Ascending aorta (tissue), 2 donors: ENCODE data around the gene PPP1R1C. TPM values are rescaled to one million over a fixed set of nuclear protein-coding genes. Genes with fewer than 3 reads are reported as not detected.

Experiments used
- DNase-seq, 2 donors: peaks; one replicate each; pipeline ENCODE4 v3.0.0-alpha.2; 2019; ENCODE audit warnings: low spot score in 2 of 2
- H3K27ac ChIP-seq, 2 donors: fragments of 200-600 bp; sonication (generic); one replicate each; pipeline ENCODE4 v1.5.1; 2016 to 2017; ENCODE audit warnings: mild to moderate bottlenecking in 1 of 2
- H3K27me3 ChIP-seq: fragments of 200-600 bp; sonication (generic); one replicate; pipeline ENCODE4 v1.5.1; 2017
- H3K36me3 ChIP-seq, 2 donors: fragments of 200-600 bp; sonication (generic); one replicate each; pipeline ENCODE4 v1.5.1; 2016
- H3K4me1 ChIP-seq, 2 donors: fragments of 200-600 bp; sonication (generic); one replicate each; pipeline ENCODE4 v1.5.1; 2016 to 2017; ENCODE audit warnings: mild to moderate bottlenecking in 1 of 2
- H3K4me3 ChIP-seq, 2 donors: fragments of 200-600 bp; sonication (generic); one replicate each; pipeline ENCODE4 v1.5.1; 2016 to 2017; ENCODE audit warnings: mild to moderate bottlenecking in 1 of 2
- H3K9me3 ChIP-seq, 2 donors: fragments of 200-600 bp; sonication (generic); one replicate each; pipeline ENCODE4 v1.5.1; 2016
- intact Hi-C: fragments of 100-400 bp; cut with DNase I; formaldehyde crosslinking; loops from one replicate; pipeline ENCODE4 v1.15.1; 2023
- total RNA-seq: library from RNA; depleted of rRNA; stranded (reverse); fragments of >200 nt; gene quantifications from one replicate; pipeline ENCODE4 v1.1.0, GENCODE V29; 2016
- TF ChIP-seq, protein P1 (sequence below), 3 experiments: fragments of 200-600 bp in 2 of 3; fragments of 450-650 bp in 1 of 3; sonication (generic) in 2 of 3; IDR thresholded peaks; one replicate each; pipeline ENCODE4 v1.5.1; 2016 to 2019; ENCODE audit warnings: antibody characterized with exemption in 3 of 3, mild to moderate bottlenecking in 1 of 3, moderate library complexity in 1 of 3

PPP1R1C gene
- total RNA-seq, 1 donor from 2014 or later, result not detected

GRCh38 chr2:181946444-181947127 is 39.1 kb upstream of the PPP1R1C start:
- Histone ChIP-seq H3K27me3 (no peaks in the 10 kb centered on the region), H3K4me3 (no peak overlapping the region), H3K4me1 (peaks cover 0 to 5% of the 10 kb centered on the region in 2 donors), H3K9me3 (no peaks in the 10 kb centered on the region), H3K36me3 (no peaks in the 10 kb centered on the region), H3K27ac (no peak overlapping the region)
- intact Hi-C loops, result no loop called here
- no peak for DNase-seq
- TF ChIP-seq, protein P1, sequence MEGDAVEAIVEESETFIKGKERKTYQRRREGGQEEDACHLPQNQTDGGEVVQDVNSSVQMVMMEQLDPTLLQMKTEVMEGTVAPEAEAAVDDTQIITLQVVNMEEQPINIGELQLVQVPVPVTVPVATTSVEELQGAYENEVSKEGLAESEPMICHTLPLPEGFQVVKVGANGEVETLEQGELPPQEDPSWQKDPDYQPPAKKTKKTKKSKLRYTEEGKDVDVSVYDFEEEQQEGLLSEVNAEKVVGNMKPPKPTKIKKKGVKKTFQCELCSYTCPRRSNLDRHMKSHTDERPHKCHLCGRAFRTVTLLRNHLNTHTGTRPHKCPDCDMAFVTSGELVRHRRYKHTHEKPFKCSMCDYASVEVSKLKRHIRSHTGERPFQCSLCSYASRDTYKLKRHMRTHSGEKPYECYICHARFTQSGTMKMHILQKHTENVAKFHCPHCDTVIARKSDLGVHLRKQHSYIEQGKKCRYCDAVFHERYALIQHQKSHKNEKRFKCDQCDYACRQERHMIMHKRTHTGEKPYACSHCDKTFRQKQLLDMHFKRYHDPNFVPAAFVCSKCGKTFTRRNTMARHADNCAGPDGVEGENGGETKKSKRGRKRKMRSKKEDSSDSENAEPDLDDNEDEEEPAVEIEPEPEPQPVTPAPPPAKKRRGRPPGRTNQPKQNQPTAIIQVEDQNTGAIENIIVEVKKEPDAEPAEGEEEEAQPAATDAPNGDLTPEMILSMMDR (IDR thresholded peaks at IDR 0.05), result no peak

DNA sequence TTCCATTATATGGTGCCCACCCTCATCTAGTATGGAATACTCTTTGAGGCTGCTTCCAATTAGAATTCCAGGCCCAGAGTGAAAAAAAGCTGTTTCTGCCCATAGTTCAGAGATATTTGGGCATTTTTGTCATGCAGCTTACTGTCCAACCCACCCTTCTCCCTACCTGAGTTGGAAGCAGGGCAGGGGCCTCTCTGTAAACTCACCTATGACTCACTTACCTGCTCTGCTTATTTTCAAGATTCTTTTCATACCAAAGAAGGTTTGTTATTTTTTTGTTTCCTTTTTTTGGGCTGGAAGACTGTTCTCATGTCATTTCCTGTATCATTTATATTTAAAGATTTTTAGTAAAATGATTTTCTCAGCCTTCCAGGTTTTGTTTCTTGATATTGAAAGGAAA is 38.4 kb upstream of the PPP1R1C start:
- H3K36me3 ChIP-seq, result no peaks in the 10 kb centered on the region
- peaks cover 0 to 5% of the 10 kb centered on the region in 2 donors for H3K4me1 ChIP-seq
- H3K27me3 ChIP-seq, result no peaks in the 10 kb centered on the region
- H3K9me3 ChIP-seq, result no peaks in the 10 kb centered on the region
- no peak overlapping the region for H3K27ac ChIP-seq
- TF ChIP-seq, protein P1 (IDR thresholded peaks at IDR 0.05), result no peak
- DNase-seq, result no peak
- intact Hi-C loops, result no loop called here
- no peak overlapping the region for H3K4me3 ChIP-seq

DNA sequence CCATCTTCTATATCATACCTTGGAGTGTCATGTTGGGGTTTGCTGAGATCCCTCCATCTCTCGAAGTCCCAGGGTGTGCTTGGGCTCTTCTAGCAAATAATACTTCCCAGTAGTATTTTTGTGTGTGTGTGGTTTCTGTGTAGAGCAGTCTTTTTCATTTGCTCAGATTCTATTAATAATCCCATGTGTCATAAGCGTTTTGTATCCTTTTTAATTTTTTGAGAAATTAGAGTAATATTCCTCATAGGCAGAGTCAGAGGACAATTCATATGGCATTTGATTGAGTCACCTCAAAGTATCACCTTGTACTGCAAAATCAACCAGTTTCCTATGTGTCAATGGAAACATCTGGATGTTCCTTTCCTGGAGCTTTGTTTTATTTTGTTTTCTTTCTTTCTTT is 37.4 kb upstream of the PPP1R1C start:
- Histone ChIP-seq H3K4me3 (no peak overlapping the region), H3K36me3 (no peaks in the 10 kb centered on the region), H3K4me1 (peaks cover 0 to 5% of the 10 kb centered on the region in 2 donors), H3K9me3 (no peaks in the 10 kb centered on the region), H3K27me3 (no peaks in the 10 kb centered on the region), H3K27ac (no peak overlapping the region)
- TF ChIP-seq, protein P1 (IDR thresholded peaks at IDR 0.05), result no peak
- DNase-seq, result no peak
- intact Hi-C loops, result no loop called here

- Histone ChIP-seq H3K27me3 (no peaks in the 10 kb centered on the region), H3K9me3 (no peaks in the 10 kb centered on the region), H3K36me3 (no peaks in the 10 kb centered on the region), H3K4me3 (no peak overlapping the region), H3K27ac (no peak overlapping the region), H3K4me1 (peaks cover 0 to 5% of the 10 kb centered on the region in 2 donors)
- TF ChIP-seq, protein P1 (IDR thresholded peaks at IDR 0.05), result no peak
- DNase-seq, result no peak
- intact Hi-C loops, result no loop called here
Measured at GRCh38 chr2:181949047-181949446, 36.6 kb upstream of the PPP1R1C start.

DNA sequence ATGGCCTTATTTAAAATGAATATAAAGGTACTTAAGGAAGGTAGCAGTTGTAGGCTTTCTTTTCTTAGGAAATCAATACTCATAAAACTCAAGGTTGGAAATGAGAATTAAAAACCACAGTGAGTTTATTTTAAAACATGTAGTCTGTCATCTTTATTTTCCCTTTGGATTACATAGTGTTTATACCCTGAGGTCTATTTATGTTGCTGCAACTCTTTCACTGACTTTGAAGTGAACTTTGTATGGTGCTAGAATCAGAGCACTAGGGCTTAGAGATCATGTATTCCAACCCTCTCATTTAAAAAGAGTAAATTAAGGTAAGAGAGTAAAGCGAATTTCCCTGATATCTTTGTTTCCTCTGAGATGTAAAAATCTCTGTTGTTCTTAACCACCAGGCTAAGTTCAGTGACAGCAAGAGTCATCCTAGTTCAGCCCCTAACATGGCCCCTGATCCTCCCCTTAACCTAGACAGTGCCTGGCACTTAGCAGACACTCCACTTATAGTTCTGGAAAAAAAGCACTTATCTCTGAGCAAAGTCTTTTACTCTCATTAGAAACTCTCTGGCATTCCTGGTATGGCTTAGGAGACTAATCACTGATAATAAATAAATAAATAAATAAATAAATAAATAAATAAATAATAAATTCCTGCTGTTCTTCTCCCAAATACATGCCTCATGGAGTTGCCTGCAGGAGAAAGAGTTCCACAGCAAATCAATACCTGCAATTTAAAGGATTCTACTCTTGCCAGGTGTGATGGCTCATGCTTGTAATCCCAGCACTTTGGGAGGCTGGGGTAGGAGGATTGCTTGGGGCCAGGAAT is 33.0 kb upstream of the PPP1R1C start:
- intact Hi-C loops, result no loop called here
- Histone ChIP-seq H3K36me3 (no peaks in the 10 kb centered on the region), H3K4me3 (no peak overlapping the region), H3K4me1 (peaks cover 0 to 5% of the 10 kb centered on the region in 2 donors), H3K9me3 (no peaks in the 10 kb centered on the region), H3K27ac (no peak overlapping the region), H3K27me3 (no peaks in the 10 kb centered on the region)
- TF ChIP-seq, protein P1 (IDR thresholded peaks at IDR 0.05), result no peak
- no peak for DNase-seq
